Stimulated activated CD4-positive, alpha-beta T cell treated with anti-CD3 and anti-CD28 coated beads, Interleukin-1b, Interleukin-23, amount 100 ng/mL, for 24 hours (primary cell): ENCODE measurements around the gene WNT3.
"Not testable (repeated sequence)": the region's sequence is repeated elsewhere in the genome, so short reads cannot be mapped to it uniquely, and the experiment has no call there.

Experiments used
- DNase-seq, 4 experiments: peaks; one replicate each; pipeline ENCODE4 v3.0.0-alpha.2; 2020; ENCODE audit warnings: low read depth in 4 of 4, low spot score in 1 of 4

WNT3 gene

DNA sequence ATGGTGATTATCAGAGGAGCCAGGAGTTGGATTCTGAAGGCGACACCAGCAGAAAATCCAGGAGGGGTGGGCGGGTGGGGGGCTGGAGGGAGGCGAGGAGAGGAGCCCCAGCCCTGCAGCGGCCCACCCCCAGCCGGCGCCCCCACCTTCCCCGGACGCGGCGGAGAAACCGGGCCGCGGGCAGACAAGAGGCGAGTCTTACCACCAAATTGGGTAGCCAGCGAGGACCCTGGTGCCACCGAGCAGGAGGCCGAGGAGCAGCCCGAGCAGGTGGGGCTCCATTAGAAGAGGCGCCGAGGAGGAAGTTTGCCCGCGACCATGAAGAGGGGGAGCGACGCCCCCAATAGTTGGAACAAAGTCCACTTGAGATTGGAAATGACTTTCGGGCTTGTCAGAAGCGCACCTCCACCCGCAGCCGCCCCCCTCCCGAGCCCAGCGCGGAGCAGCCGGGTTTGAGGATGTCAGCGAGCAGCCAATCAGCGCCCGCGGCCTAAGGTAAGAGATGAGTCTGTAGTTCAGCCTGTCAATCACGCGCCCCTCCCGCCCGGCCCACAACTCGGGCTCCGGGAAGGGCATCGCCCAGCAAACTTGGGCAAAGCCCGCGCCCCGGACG, at the start of gene WNT3:
Gene WNT3, minus strand, starts transcription at position 377 of the 613 bp plus-strand sequence. Its CDS starts 95 bp downstream, at position 282.
- peak; percentile 25 to 50 (median 30) for DNase-seq

DNA sequence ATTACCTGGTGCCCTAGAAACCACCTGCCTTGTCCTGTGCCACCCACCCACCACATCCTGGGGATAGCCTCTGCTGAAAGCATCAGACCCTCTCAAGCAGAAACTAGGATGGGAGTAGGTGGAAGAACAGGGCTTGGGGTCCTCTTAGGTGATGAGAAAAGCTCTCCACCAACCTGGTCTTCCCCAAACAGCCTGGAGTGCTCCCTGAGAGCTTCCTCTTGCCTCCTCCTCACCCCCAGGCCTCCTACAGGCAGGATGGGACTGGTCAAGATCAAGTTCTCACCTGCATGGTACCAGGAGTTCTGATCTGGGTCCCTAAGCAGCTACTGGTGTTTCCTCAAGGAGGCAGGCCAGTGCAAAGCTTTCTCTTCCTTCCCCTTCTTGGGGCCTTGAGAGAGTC, 48.3 kb upstream of the WNT3 start:
- no peak for DNase-seq

DNA sequence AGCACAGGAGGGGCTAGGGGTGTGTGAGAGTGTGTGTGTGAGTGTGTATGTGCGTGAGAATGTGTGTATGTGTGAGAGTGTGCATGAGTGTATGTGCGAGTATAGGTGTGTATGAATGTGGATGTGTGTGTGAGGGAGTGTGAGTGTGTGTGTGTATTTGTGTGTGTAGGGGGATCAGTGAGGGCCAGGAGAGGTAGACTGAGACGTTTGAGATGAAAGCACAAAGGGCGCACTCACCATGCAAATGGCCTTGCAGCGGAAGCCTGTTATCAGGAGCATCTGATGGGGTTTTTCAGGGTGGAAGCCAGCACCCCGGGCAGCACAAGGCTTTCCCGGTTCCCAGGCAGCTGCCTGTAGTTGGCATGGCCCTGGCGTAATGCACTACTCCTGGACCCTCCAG, 47.8 kb upstream of the WNT3 start:
- no peak for DNase-seq

GRCh38 chr17:46865100-46865499, 46.6 kb upstream of the WNT3 start:
- DNase-seq = no peak

GRCh38 chr17:46863383-46864121, 45.1 kb upstream of the WNT3 start:
- DNase-seq = no peak

DNA sequence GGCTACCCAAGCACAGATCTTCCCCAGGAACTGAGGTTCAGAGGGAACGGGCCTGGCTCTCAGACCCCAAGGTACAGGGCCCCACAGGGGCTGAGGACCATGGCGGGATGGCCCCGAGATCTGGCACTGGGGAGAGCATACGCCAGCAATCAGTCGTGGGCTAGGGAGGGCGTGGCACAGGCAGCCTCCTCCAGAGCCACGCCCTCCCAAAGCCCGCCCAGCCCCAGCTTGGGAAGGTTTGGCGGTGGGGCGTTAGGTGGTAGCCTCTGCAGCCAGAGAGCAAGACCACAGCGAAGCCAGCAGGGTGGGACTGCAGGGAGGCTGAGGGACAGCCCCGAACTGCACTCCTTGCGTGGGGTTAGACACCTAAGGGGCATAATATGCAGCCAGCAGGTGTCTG, 44.5 kb upstream of the WNT3 start:
- no peak for DNase-seq

DNA sequence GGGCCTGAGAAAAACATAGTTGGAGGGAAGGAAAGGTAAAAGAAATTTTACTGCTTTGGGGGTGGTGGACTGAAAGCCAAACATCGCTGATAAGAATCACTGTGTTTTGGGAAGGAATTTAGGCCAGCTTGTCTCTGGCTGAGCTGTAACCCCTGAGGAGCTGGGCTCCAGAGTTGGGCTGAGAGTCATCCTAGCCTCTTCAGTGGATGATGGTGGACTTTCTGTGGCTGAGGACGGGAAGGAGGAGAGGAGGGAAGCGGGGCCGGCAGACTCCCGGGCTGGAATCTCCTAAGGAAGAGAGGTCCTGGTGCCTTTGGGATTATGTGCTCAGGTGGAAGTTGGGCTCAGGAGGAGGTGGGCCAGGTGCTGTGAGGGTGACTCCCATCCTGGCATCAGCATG, 41.5 kb upstream of the WNT3 start:
- DNase-seq = no peak

DNA sequence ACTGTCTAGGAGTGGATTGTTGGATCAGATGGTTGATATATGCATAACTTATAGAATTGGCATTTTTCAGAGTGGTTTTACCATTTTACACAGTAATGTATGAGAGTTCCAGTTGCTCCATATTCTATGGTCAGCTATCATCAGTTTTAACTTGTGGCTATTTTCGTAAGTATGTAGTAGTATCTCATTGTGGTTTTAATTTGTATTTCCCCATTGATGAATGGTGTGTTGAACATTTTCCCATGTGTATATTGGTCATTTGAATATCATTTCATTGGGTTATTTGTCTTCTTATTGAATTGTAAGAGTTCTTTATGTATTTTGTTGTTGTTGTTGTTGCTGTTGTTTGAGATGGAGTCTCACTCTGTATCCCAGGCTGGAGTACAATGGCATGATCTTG, 39.1 kb upstream of the WNT3 start:
- DNase-seq = no peak

DNA sequence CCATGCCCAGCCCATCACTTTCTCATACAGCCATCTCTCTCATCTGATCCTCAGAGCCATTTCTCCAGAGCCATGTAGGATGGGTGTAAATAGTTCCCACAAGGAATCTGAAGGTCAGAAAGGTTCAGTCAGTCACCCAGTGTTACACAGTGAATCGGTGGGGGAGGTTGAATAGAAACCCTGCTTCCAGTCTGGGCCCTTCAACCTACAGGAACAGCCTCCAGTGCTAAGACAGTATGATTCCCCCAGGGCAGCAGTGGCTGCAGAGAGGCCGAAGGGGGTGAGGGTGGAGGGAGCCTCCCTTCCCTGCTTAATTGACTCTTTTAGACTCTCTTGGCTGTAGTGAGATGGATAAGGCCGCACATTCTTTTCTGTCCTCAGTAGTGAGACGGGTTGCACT, 36.5 kb upstream of the WNT3 start:
- no peak for DNase-seq

GRCh38 chr17:46854515-46854914, 36.0 kb upstream of the WNT3 start:
- no peak for DNase-seq

DNA sequence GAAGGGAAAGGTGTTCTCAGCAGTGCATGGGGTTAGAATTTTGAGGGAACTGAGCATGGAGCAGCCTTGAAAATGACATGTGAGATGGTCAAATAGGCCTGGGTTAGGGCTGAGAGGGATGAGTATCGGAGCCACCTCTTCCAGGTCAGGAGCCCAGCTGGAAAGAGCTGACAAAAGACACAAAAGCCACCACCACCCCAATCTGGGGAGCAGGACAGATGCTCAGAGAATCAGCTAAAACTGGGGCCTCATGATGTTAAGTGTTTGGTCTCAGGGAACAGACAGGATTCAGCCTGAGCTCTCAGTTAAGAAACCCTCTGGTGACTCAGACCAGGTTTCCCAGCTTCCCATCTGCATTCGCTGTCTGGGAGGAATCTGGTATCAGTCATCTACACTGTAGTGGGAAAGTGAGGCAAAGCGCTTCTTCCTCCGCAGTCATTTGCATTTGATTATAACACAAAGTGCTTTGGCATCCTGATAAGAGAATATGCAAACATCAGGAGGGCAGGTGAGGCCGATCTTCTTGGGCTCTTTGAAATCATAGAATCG, 35.5 kb upstream of the WNT3 start:
- no peak for DNase-seq

- DNase-seq = no peak
Measured at GRCh38 chr17:46851029-46851741, 32.7 kb upstream of the WNT3 start, which contains the start of gene WNT9B. WNT9B (plus strand) TSS chr17:46851583; CDS start chr17:46851639, 56 bp downstream.

GRCh38 chr17:46850688-46851028, 32.2 kb upstream of the WNT3 start:
- no peak for DNase-seq

GRCh38 chr17:46848534-46848933, 30.0 kb upstream of the WNT3 start:
- no peak for DNase-seq

DNA sequence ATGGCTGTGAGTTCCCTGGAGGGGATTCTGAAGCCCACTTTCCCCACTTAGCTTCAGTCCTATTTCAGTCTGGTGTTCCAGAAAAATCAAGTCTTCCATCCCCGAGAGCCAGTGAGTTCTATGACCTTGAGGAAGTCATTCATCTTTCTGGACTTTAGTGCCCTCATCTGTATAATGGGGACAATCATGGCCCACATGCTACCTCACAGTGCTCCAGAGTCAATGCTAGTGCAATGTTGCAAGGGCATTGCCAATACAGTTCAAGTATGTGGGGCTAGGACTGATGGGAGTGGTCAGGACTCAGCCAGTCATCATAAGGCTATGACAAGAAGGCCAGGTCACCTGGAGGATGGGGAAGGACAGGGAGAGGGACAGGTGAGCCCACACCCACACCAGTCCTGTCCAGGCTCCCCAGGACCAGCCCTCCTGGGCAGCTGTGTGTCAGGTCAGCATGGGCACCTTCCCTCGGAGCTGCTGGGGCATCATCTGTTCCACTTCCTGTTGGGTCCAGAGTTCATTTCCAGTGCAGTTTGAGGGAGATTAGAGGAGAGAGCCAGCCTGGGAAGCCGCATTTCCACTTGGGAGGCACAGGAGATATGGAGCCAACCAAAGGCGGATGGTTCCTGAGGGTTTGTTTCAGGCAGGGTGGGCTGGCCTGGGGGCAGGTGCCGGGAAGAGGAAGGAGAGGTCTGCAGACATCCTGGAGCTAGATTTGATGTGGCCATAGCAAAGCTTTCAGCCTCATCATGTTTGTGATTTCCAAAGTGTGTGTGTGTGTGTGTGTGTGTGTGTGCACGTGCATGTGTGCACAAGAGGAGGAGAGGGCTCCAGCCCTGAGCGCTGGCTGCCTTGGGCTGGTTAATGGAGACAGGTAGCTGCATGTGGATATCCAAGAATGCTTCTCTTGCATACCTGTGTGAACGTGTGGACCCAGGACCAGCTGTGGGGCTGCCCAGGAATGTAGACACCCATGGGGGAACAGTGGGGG, 29.0 kb upstream of the WNT3 start:
- DNase-seq = no peak

- DNase-seq = no peak
Measured at GRCh38 chr17:46842835-46843234, 24.3 kb upstream of the WNT3 start.

DNA sequence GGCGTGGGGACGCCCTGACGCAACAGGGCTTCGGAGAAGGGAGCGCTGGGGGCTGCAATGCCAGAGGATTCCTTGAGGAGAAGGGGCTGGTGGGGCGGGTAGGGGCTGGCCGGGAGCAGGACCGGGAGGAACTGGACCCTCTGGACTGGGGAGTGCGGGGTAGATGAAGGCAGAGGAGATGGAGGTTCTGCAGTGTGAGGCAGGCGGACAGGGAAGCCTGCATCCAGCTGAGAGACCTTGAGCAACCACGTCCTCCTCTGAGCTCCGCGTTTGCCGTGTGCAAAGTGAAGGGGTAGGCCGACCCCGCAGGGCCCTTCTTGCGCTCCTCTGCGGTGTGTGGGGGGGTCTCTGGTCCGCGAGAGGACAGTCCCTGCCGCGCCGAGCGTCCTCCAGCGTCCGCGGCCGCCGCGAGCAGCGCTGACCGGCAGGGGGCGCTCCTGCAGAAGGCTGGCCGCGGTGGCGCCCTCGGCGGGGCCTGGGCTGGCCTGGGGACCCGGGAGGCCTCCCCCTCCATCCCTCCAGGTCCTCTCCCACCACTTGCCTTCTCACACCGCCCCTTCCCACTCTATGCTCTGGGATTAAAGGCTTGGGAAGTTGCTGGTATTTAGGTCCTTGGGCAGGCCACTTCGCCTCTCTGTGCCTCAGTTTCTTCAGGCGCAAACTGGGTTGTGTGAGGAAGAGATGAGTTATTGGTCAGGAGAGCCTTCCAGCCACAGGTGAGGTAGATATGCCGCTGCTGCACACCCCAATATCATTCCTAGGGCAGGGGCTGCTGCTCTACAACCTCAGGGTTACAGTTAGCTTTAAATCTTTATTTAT, 23.3 kb upstream of the WNT3 start:
- no peak for DNase-seq

DNA sequence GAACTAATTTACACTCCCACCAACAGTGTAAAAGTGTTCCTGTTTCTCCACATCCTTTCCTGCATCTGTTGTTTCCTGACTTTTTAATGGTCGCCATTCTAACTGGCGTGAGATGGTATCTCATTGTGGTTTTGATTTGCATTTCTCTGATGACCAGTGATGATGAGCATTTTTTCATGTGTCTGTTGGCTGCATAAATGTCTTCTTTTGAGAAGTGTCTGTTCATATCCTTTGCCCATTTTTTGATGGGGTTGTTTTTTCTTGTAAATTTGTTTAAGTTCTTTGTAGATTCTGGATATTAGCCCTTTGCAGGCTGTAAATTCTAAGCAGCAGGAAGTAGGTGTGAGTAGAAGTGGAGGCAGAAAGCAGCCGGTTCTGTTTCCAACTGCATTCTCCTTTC, 22.1 kb upstream of the WNT3 start:
- DNase-seq = not testable (repeated sequence)

DNA sequence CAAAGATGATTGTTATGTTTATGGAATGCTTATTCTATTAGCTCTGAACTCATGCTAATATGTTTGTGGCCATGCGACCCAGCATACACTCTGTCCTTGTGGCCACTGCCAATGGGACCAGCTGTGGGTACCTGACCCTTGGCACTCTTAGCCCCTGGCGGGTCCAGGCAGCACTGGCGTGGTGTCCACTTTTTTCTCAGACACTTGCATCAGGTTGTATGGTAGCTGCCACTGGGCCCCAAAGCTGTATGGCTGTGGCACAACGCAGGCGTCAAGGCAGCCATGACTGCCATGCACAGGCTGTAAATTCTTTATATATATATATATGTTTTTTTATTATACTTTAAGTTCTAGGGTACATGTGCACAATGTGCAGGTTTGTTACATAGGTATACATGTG, 20.7 kb upstream of the WNT3 start:
- DNase-seq = no peak

DNA sequence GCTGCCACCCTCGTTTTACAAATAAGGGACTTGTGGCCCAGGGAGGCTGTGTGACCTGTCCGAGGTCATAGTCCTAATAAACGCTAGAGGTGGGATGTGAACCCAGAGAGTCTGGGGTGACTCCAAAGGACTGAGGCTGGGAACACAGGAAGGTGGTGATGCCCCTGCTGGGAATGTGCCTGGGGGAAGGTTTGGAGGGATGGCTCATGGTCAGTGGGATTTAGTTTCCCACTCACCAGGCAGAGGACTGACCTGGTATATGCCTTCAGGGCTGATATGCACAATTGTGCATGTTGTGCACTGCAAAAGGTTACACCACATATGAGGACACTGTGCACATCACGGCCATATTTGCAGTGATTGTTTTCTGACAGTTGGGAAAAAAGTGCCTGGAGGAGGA, 19.0 kb upstream of the WNT3 start:
- no peak for DNase-seq
